ENCODE measurements around the gene CD81. TPM values are rescaled to one million over a fixed set of nuclear protein-coding genes. Genes with fewer than 3 reads are reported as not detected.

The CD81 gene
- polyA plus RNA-seq, 2 donors: 56.8 to 175 TPM

Other genes with a start within 250 kb of the CD81 start
- gene IGF2, start 237.9 kb upstream of the CD81 start, polyA plus RNA-seq: 1 to 10 TPM; 2.4 to 3.2 TPM
- 1 to 10 TPM; 1.4 to 3.3 TPM for gene INS, start 216.1 kb upstream of the CD81 start, polyA plus RNA-seq
- 1 to 10 TPM in 1 of 2 donors, under 1 TPM in 1; 0.24 to 1.7 TPM for gene TH, start 205.5 kb upstream of the CD81 start, polyA plus RNA-seq
- 1 to 10 TPM in 1 of 2 donors, under 1 TPM in 1; 0.95 to 1.7 TPM for gene ASCL2, start 106.7 kb upstream of the CD81 start, polyA plus RNA-seq
- gene C11orf21, start 75.4 kb upstream of the CD81 start, polyA plus RNA-seq: under 1 TPM; 0.42 to 0.45 TPM
- under 1 TPM; 0.47 to 0.51 TPM for gene TSPAN32, start 75.3 kb upstream of the CD81 start, polyA plus RNA-seq
- 10 to 100 TPM; 29.5 to 34.6 TPM for gene TSSC4, start 23.4 kb downstream of the CD81 start, polyA plus RNA-seq
- under 1 TPM in 1 of 2 donors, not detected in 1; 0.01 TPM for gene TRPM5, start 67.2 kb downstream of the CD81 start, polyA plus RNA-seq
- gene KCNQ1, start 67.7 kb downstream of the CD81 start, polyA plus RNA-seq: under 1 TPM; 0.31 to 0.52 TPM

Data from esophagus (tissue), 2 donors.